Kidney epithelial cell (primary cell): ENCODE data around the gene HSD17B13. TPM values are rescaled to one million over a fixed set of nuclear protein-coding genes. Genes with fewer than 3 reads are reported as not detected.
"Not testable (repeated sequence)": the region's sequence is repeated elsewhere in the genome, so short reads cannot be mapped to it uniquely, and the experiment has no call there.

Experiments
- DNase-seq: peaks from one replicate; pipeline ENCODE4 v3.0.0-alpha.2; 2010; ENCODE audit warnings: low read depth
- H3K27me3 ChIP-seq: 2 replicates; pipeline ENCODE4 v1.6.0; 2011; ENCODE audit warnings: low read length; ENCODE audit not compliant: control insufficient read depth, insufficient read depth
- H3K36me3 ChIP-seq: 2 replicates; pipeline ENCODE4 v1.5.1; 2011; ENCODE audit warnings: low read length; ENCODE audit not compliant: control insufficient read depth, insufficient read depth
- H3K4me3 ChIP-seq: 2 replicates; pipeline ENCODE4 v1.5.1; 2011; ENCODE audit warnings: low read depth, mild to moderate bottlenecking, control low read depth, low read length
- total RNA-seq: library from RNA; depleted of rRNA; stranded (reverse); fragments of >200 nt; gene quantifications from 2 replicates; pipeline ENCODE4 v1.2.3, GENCODE V29; 2015
- TF ChIP-seq, protein P1 (sequence below): IDR thresholded peaks from 2 replicates; pipeline ENCODE4 v1.5.1; 2011; ENCODE audit warnings: mild to moderate bottlenecking, moderate library complexity, low read length, control low read depth, inconsistent platforms; ENCODE audit not compliant: insufficient read depth, poor library complexity, severe bottlenecking

Gene HSD17B13
- total RNA-seq, 1 donor from 2014 or later = 0.04 TPM

DNA sequence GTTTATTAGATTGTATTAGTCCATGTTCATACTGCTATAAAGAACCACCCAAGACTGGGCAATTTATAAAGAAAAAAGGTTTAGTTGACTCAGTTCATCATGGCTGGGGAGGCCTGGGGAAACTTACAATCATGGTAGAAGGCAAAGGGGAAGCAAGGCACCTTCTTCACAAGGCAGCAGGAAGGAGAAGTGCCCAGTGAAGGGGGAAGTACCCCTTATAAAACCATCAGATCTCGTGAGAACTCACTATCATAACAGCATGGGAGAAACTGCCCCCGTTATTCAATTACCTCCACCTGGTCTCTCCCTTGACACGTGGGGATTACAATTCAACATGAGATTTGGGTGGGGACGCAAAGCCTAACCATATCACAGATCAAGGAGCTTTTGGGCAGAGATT is 8.1 kb upstream of the HSD17B13 start:
- TF ChIP-seq, protein P1, sequence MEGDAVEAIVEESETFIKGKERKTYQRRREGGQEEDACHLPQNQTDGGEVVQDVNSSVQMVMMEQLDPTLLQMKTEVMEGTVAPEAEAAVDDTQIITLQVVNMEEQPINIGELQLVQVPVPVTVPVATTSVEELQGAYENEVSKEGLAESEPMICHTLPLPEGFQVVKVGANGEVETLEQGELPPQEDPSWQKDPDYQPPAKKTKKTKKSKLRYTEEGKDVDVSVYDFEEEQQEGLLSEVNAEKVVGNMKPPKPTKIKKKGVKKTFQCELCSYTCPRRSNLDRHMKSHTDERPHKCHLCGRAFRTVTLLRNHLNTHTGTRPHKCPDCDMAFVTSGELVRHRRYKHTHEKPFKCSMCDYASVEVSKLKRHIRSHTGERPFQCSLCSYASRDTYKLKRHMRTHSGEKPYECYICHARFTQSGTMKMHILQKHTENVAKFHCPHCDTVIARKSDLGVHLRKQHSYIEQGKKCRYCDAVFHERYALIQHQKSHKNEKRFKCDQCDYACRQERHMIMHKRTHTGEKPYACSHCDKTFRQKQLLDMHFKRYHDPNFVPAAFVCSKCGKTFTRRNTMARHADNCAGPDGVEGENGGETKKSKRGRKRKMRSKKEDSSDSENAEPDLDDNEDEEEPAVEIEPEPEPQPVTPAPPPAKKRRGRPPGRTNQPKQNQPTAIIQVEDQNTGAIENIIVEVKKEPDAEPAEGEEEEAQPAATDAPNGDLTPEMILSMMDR = no peak
- H3K27me3 ChIP-seq = no peaks in the 10 kb centered on the region
- no peak overlapping the region for H3K4me3 ChIP-seq

GRCh38 chr4:87327136-87327535 is 4.5 kb upstream of the HSD17B13 start:
- TF ChIP-seq, protein P1 = no peak
- Histone ChIP-seq H3K36me3 (no peaks in the 10 kb centered on the region), H3K4me3 (no peak overlapping the region), H3K27me3 (no peaks in the 10 kb centered on the region)
- DNase-seq = no peak

More for the DNA sequence above, 8.1 kb upstream of the HSD17B13 start:
- no peak for DNase-seq
- no peaks in the 10 kb centered on the region for H3K36me3 ChIP-seq

GRCh38 chr4:87326460-87326859 is 3.8 kb upstream of the HSD17B13 start:
- Histone ChIP-seq H3K4me3 (no peak overlapping the region), H3K36me3 (no peaks in the 10 kb centered on the region), H3K27me3 (no peaks in the 10 kb centered on the region)
- DNase-seq = no peak
- TF ChIP-seq, protein P1 = no peak

GRCh38 chr4:87321888-87322287 is 794 bp downstream of the HSD17B13 start:
- H3K36me3 ChIP-seq = no peaks in the 10 kb centered on the region
- no peaks in the 10 kb centered on the region for H3K27me3 ChIP-seq
- H3K4me3 ChIP-seq = no peak overlapping the region
- TF ChIP-seq, protein P1 = no peak
- DNase-seq = no peak

DNA sequence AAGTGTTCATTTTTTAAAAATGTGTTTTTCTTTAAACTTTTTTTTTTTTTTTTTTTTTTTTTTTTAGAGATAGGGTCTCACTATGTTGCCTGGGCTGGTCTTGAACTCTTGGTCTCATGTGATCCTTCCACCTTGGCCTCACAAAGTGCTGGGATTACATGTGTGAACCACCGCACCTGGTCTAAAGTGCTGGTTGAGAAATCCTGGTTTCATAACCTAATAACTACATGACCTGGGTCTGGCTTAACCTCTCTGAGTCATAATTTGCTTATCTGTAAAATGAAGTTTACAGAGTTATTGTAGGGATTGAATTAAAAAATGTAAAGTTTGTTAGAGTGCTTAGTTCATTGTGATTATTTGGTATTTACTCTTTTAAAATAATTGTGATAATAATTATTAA is 5.2 kb downstream of the HSD17B13 start:
- Histone ChIP-seq H3K36me3 (no peaks in the 10 kb centered on the region), H3K4me3 (no peak overlapping the region), H3K27me3 (no peaks in the 10 kb centered on the region)
- TF ChIP-seq, protein P1 = no peak
- DNase-seq = no peak

GRCh38 chr4:87316961-87317360 is 5.7 kb downstream of the HSD17B13 start:
- H3K27me3 ChIP-seq = no peaks in the 10 kb centered on the region
- TF ChIP-seq, protein P1 = no peak

GRCh38 chr4:87315000-87315399 is 7.7 kb downstream of the HSD17B13 start:
- H3K27me3 ChIP-seq, DNase-seq, H3K36me3 ChIP-seq, H3K4me3 ChIP-seq: not testable (repeated sequence)

More at GRCh38 chr4:87316961-87317360, 5.7 kb downstream of the HSD17B13 start:
- DNase-seq = no peak
- Histone ChIP-seq H3K4me3 (no peak overlapping the region), H3K36me3 (no peaks in the 10 kb centered on the region)
